ENCODE data around the gene AQP6.

- TF ChIP-seq CTCF (IDR thresholded peaks at IDR 0.05) (no peak), POLR2A (IDR thresholded peaks at IDR 0.05) (no peak)
These were observed 18.5 kb upstream of the AQP6 start for GRCh38 chr12:49953961-49954846.
